H1 (cell line): ENCODE measurements around the gene MOSMO. TPM values are rescaled to one million over a fixed set of nuclear protein-coding genes. Genes with fewer than 3 reads are reported as not detected.

Experiments
- CREB1 ChIP-seq: IDR thresholded peaks from 2 replicates; pipeline ENCODE4 v1.6.1; 2012; ENCODE audit warnings: inconsistent platforms
- FOSL1 ChIP-seq: IDR thresholded peaks from 2 replicates; pipeline ENCODE4 v1.6.1; 2011; ENCODE audit warnings: mild to moderate bottlenecking, low read depth, low read length, moderate library complexity; ENCODE audit not compliant: insufficient read depth
- RBBP5 ChIP-seq: IDR thresholded peaks from 2 replicates; pipeline ENCODE4 v1.7.1; 2012; ENCODE audit warnings: low read depth, mild to moderate bottlenecking, inconsistent platforms, low read length, moderate library complexity, borderline replicate concordance
- TCF12 ChIP-seq: IDR thresholded peaks from 2 replicates; pipeline ENCODE4 v1.6.1; 2011; ENCODE audit warnings: low read depth, mild to moderate bottlenecking, low read length
- polyA plus RNA-seq, 7 experiments: library from polyadenylated mRNA; depleted of rRNA in 3 of 7; stranded (reverse) in 5 of 7; unstranded in 2 of 7; fragments of >200 nt in 5 of 7; fragments of 200-250 nt in 2 of 7; gene quantifications; 1 replicate in 5 of 7; 2 replicates in 1 of 7; 4 replicates in 1 of 7; pipeline versions ENCODE4 v1.2.1 to v1.2.3, GENCODE V29; 2011 to 2013; ENCODE audit warnings: missing spikeins in 2 of 7, mixed read lengths in 2 of 7
- total RNA-seq: library from RNA; stranded (reverse); fragmentation: NEBNext Ultra II Directional; extraction: Animal tissue kit (Norgen Biotek cat#: 25700); gene quantifications from 2 replicates; pipeline ENCODE4 v1.2.1, GENCODE V29; 2021

Gene MOSMO
- total and polyA plus RNA-seq, 2 of the 8 experiments (the other 6 are each of a cell fraction or from before 2014, with no cell fraction given): 8.6 to 14.8 TPM

DNA sequence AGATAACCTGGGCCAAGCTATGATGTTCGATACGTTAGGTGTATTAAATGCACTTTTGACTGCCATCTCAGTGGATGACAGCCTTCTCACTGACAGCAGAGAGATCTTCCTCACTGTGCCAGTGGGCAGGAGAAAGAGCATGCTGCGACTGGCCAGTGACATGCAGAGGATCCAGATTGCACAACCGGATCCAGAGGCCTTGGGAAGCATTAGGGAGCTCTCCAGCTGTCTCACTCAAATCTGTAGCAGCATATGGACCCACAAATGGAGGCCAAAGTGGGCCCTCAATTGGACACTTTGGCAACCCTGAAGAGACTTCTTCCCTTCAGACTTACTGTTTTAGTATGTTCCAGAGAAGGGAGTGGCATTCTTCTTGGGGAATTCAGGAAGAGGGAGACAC is 27.9 kb upstream of the MOSMO start (continued):
- TF ChIP-seq TCF12: no peak
- no peak for TF ChIP-seq FOSL1
- no peak for TF ChIP-seq CREB1
- no peak for TF ChIP-seq RBBP5
